HG03108 (cell line): Measurements from ENCODE around the gene FOLR1.

ENCODE experiments used
- ATAC-seq: cut with Tn5 transposase; IDR thresholded peaks from one replicate; pipeline ENCODE4 v1.9.1; 2021; ENCODE audit warnings: moderate library complexity; ENCODE audit not compliant: unreplicated experiment

The FOLR1 gene

DNA sequence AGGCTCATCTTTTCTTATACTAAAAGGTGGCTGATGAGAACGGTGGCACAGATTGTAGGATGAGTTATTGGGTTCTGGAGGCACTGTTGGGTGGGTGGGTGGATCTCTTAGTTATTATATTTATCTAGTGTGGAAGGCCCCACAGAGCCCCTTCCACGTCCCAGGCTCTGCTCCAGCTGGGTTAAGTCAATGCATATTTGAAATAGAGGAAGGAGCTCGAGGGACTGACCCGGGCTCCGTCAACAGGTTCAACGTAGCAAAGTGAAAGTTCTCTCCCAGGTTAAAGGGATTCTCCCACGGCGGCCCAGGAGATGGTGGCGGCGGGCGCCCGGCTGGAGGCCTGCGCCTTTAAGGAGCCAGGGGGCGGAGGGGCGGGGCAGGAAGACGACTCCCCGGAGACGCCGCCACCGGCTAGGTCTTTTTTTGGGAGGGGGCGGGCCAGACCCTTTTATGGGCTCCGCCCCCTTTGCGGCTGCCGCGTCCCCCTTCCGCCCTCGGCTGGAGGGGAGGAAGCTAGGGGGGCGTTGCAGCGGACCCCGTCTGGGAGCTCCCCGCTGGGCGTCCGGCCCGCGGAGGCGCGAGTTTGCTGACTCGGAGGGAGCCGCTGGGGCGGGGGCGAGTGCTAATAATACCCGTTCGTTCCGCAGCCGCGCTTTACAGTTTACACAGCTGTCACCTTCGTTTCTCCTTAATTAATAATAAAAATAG is 31.1 kb downstream of the FOLR1 start:
- ATAC-seq: peak; percentile 71

DNA sequence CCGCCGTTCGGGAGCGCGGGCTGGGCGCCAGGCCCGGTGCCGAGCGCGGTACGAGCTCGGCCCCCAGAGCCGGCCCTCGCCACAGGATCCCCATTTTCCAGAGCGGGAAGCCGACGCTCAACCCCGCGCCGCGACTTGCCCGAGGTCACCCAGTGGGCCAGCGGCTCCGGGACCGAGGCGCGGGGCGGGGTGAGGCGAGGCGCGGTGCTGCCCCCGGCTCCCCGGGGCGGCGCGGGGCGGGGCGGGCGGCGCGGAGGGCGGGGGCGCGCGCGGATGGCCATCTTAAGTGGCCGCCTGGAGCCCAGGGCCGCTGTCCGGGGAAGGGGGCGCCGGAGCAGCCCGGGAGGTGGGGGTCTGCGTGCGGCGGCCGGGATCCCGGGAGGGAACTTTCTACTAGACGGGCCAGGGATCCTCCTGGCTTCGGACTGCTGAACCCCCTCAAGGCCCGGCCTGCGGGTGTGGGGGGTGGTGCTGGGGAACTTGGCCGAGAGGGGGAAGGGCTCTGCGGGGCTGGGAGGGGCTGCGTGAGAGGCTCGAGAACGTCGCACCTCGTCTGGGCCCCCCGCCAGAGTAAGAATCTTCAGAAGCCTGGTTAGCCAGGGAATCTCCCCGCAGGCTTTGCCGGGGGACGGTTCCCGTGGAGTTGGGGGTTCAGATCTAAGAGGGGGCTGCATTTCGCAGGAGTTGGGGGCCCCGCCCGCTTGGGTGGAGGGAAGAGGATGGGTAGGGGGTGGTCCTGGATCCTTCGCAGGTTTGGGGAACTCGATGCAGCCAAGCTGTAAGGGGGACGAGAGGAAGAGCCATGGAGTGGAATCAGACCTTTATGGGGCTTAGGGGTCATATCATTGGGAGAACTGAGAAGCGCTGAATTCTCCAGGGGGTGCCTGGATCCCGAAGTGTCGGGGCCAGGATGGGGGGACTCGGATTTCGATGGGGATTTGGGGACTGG is 31.9 kb downstream of the FOLR1 start:
- ATAC-seq: peak; percentile 50

DNA sequence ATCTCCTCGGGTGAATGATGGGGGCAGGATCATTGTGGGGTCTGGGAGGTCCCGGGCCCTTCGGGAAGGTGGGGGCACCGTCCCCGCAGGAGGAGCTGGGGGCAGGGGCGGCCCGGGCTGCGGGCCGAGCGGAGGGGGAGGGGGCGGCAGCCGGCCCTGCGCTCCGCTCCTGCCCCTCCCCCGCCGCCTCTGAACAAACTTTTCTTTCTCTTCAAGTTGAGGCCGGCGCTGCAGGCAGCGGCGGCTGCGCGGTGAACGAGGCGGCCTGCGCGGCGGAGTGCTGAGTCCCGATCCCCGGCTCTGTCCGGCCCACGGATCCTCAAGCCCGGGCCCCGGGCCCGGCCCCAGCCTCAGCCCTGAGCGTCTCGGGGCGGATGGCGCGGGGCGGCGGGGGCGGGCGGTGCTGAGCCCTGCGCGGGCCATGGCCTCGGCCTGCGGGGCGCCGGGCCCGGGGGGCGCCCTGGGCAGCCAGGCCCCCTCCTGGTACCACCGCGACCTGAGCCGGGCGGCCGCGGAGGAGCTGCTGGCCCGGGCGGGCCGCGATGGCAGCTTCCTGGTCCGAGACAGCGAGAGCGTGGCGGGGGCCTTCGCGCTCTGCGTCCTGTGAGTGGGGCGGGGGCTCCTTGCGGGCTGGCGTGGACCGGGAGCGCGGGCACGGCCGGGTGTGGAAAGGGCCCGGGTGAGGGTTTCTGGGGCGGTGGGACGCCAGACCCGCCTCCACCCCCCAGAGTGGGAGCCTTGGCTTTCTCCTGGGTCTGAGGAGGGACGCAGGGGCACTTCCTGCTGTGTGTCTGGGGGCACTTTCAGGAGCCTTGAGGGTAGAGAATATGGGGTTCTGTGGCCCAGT is 32.8 kb downstream of the FOLR1 start, which contains the start of gene INPPL1:
Gene INPPL1, plus strand, starts transcription at position 204 of the 847 bp plus-strand sequence. Its CDS starts 218 bp downstream, at position 422.
- no peak for ATAC-seq

DNA sequence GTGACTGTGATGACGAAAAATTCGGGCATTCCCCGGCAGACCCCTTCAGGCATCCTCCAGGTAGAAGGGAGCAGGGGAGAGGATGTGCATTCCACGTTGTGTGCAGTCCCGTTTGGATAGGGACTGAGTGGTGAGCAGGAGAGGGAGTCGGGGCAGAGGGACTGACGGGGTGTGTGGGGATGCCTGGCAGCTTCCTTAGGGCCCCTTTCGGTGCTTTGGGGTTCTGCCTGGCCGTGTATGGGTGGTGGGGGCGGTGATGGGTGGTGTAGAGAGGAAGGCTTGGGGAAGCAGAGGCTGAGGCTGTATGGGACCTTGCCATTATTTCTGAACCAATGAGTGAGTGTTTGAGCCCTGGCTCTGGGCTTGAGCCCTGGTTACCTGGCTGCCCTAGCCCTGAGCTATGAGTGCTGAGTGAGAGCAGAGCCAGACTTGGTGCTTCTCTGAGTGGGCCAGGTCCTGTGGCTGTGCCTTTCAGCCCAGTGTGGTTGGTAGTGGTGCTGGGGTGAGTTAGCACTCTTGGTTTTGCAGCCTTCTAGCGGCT is 33.5 kb downstream of the FOLR1 start:
- ATAC-seq: no peak

DNA sequence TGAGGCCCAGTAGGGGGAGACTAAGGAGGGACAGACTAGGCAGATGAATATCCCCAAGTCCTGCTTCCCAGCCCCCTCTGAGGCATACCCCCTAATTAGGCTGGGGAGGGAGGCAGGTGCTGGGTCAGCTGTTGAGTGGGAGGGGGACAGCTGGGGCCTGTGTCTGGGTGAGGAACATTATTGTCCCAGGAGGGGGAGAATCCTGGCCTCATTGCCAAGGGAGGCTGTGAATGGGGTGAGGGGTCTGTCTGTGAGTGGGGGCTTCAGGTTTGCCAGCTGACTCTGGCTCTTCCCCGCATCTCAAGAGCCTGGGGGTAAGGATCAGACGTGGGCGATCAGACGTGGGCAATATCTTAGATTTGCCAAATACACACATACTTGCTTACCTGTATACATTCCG is 34.8 kb downstream of the FOLR1 start:
- ATAC-seq: no peak

DNA sequence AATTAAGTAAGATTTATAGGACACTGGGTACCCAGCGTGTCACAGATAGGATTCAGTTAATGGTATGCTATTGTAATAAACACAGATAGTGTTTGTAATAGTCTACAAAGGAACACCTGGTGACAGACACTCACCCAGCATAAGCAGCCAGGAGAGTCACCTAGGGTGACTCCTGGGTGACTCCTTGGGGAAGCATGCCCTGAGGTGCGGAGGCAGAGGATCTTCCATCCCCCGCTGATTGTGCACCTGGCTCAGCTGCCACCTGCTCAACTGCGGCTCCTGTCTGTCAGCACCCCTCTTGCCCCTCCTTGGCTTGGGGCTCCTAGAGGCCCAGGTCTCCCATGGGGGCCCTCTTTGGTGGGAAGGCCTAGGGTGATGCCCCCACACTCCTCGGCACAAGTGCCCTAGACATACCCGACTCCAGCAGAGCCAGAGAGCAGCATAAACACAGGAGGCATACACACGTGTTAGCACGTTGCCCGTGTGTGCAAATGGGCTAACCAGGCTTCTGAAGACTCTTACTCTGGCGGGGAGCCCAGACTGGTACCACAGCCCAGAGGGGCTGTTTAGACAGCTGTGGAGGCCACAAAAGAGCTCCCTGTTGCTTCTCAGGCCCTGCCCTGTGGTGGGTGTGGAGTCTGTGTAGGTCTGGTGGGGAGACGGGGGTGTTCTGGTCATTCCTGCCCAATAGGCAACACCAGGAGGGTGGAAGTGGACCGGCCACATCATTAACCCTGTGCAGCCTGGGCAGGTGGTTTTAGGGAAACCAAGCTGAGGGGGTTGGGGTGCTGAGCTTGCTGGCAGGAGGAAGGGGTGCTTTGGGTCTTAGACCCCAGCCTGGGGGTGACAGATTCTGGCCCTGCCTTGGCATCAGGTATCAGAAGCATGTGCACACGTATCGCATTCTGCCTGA is 35.6 kb downstream of the FOLR1 start:
- ATAC-seq: no peak

DNA sequence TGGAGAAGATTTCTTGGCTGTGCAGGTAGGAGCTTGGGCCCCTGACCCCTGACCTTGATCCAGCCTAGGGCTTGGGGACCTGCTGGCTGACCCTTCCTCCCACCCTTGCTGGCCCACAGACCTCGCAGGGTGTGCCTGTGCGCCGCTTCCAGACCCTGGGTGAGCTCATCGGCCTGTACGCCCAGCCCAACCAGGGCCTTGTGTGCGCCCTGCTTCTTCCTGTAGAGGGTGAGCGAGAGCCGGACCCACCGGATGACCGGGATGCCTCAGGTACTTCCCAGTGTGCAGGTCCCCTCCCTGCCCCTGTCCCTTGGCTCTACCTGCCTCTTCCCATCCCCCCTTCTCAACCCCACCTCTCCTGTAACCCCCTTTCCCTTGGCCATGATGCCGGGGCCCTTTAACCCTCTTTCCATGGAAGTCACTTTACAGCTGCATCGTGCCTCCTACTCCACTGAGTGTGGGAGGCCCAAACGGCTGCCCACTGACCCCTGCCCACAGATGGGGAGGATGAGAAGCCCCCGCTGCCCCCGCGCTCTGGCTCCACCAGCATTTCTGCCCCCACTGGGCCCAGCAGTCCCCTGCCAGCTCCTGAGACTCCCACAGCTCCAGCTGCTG is 36.4 kb downstream of the FOLR1 start:
- no peak for ATAC-seq

DNA sequence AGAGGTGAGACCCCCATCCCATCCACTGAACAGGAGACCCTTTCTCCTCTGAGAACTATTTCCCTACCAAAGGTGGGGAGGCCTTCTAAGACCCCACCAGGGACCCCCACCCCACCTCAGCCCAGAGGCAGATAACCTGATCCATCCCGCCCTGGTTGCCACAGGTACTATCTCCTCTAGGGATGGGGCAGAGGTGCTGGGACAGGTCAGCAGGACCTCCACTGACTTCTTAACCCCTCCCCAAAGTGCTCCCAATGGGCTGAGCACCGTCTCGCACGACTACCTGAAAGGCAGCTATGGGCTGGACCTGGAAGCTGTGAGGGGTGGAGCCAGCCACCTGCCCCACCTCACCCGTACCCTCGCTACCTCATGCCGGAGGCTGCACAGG is 36.9 kb downstream of the FOLR1 start:
- ATAC-seq: no peak

DNA sequence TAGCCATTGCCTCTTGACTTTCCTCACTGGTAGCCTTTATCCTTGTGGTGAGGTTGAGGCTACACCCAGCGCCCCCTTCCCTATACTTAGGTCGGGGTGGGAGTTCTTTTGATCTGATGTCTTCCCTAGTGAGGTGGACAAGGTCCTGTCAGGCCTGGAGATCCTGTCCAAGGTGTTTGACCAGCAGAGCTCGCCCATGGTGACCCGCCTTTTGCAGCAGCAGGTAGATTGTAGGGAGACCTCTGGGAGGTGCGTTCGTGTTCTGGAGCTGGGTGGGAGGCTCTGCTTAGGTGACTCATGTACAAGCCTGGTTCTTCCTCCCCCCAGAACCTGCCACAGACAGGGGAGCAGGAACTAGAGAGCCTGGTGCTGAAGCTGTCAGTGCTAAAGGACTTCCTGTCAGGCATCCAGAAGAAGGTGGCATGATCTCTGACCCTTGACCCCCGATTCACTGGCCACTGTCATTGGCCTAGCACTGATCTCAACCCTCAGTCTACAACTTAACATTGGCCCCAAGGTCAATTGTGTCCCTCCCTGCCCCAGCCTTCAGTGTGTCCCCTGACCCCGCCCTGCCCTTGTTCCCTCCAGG is 37.5 kb downstream of the FOLR1 start:
- no peak for ATAC-seq

DNA sequence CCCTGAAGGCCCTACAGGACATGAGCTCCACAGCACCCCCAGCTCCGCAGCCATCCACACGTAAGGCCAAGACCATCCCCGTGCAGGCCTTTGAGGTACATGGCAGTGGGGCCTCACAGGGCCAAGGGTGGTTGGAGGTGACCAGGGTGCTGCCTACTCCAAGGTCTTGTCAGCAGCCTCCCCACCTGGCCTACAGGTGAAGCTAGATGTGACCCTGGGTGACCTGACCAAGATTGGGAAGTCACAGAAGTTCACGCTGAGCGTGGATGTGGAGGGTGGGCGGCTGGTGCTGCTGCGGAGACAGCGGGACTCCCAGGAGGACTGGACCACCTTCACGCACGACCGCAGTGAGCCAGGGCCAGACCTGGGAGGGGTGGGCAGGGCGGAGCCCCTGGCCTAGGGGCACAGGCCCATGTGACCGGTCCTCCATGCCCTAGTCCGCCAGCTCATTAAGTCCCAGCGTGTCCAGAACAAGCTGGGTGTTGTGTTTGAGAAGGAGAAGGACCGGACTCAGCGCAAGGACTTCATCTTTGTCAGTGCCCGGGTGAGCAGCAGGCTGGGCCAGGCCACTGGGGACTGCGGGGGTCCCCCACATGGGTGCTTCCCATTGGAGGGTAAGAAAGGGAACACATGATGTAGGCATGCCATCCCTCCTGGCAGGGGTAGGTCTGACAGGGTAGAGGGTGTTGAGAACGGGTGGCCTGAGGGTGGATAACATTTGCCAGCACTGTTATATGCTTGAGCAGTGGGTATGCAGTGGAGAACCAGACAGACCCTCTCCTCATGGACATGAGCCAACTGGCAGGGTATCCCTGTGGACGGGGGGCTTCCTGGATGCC is 38.2 kb downstream of the FOLR1 start:
- no peak for ATAC-seq

DNA sequence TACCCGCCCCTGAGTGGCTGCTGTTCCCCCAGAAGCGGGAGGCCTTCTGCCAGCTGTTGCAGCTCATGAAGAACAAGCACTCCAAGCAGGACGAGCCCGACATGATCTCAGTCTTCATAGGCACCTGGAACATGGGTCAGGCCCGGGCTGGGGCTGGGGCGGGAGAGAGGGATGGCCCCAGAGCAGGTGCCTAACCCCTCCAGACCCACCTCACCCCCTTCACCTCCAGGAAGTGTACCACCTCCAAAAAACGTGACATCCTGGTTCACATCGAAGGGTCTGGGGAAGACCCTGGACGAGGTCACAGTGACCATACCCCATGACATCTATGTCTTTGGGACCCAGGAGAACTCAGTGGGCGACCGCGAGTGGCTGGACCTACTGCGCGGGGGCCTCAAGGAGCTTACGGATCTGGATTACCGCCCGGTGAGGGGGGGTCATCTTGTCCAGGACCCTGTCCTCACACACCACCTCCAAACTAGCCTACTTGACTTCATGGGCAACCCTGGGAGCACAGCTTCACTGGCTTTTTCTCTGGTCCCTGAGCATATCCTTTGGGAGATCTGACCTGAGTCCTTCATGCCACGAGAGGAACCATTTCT is 38.9 kb downstream of the FOLR1 start:
- ATAC-seq: no peak

DNA sequence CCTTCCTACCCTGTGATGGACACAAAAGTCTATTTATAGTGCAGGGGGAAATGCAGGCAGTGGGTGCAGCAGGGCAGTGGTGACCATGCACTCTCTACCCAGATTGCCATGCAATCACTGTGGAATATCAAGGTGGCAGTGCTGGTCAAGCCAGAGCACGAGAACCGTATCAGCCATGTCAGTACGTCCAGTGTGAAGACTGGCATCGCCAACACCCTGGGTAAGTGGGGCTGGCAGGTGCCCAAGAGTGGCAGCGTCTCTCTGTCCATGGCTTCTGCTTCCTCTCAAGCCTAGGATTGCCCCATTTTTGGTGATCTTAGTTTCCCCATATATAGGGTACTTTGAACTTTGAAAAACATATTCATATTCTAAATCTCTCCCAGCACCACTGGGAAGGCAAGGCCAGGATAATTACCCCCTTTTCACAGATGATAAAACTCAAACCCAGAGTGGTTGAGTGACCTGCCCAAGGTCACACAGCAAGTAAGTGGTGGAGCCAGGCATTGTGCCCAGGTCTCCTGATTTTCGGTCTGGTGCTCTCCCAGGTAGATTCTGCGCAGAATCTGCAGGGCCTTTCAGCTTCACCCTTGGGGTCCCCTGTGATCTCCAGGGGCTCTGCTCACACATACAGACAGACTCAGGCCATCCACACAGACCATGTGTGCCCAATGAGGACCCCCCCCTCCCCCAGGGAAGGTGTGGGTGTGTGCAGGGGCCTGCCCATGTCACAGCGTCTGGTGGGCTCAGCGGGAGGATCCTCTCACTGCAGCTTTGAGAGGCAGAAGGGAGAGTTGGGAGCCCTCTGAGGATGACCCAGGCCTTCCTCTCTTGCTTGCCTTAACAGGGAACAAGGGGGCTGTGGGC is 39.7 kb downstream of the FOLR1 start:
- no peak for ATAC-seq

DNA sequence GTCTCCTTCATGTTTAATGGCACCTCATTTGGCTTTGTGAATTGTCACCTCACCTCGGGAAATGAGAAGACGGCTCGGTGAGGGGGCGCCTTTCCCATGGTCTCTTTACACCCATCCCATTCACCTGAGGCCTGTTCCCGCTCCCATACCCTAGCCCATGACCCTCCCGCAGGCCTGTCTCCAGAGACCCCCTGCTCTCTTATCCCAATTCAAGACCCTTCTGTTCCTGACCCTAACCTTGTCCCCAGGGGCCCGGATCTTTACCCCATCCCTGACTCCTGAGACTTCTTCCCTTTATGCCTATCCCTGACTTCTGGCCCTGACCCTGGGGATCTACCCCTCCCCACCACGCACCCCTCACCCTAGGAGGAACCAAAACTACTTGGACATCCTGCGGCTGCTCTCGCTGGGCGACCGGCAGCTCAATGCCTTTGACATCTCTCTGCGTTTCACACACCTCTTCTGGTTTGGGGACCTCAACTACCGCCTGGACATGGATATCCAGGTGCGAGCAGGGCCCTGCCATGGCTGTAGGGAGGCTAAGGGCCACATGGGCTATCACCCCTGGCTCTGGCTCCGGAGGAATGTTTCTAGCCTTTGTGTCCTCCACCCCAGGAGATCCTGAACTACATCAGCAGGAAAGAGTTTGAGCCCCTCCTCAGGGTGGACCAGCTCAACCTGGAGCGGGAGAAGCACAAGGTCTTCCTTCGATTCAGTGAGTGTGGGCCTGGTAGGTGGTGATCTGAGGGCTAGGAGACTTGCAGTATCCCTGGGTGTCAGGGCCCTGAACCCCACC is 40.5 kb downstream of the FOLR1 start:
- no peak for ATAC-seq

DNA sequence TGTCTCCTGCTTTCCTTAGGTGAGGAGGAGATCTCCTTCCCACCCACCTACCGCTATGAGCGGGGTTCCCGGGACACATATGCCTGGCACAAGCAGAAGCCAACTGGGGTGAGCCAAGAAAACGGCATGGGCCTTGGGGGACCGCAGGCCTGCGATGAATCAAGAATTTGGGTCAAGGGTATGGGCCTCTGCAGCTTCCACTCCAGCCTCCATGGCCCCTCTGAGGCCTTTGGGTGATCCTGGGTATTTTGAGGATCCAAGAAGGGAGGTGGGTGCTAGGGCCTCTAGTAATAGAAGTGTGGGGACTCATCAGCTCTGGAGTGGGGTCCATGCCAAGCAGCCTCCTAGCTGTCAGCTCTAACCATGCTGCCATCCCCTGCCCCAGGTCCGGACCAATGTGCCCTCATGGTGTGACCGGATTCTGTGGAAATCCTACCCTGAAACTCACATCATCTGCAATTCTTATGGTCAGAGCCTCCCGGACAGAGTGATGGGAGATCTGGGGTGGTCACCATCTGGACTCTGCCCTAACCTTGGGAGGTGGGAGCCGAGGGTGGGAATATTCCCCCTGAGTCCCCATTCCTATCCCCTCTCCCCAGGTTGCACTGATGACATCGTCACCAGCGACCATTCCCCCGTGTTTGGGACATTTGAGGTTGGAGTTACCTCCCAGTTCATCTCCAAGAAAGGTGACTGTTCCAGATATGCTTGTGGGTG is 41.3 kb downstream of the FOLR1 start:
- no peak for ATAC-seq

DNA sequence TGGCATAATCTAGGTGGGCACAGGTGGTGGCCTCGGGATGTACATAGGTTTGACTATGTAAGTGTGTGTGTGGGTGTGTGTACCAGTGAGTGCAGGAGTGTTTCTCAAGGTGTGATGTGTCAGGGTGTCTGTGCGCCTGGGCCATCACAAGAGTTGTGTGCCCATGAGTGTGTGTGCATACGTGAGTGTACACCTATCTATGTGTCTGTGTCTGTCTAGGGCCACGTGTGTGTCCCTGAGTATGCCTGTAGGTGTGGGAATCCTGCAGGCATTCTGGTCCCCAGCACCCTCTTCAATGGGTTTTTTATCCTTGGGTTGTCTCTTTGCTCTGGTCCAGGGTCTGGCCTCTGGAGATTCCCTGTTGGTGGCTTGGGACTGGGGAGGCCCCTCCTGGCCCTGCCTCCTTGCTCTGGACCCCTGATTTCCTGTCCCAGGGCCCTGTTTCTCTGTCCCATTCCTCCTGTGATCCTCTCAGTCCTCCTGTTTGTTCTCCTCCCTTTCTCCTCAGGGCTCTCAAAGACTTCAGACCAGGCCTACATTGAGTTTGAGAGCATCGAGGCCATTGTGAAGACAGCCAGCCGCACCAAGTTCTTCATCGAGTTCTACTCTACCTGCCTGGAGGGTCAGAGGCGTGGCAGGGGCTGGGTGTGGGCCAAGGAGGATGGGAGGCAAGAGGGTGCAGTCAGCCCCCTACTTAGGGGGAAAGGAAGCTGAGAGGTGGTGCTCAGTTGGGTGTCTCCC is 42.0 kb downstream of the FOLR1 start:
- no peak for ATAC-seq
